Neural cell (in vitro differentiated cells): ENCODE data around the gene CPPED1.

Experiments
- EZH2 ChIP-seq: fragments of 200-600, 300-800 bp; shearing (Covaris generic), sonication (generic); IDR thresholded peaks from 2 replicates; pipeline ENCODE4 v1.6.1; 2014; ENCODE audit warnings: antibody characterized with exemption, low read length, borderline replicate concordance, mild to moderate bottlenecking; ENCODE audit not compliant: insufficient read depth, poor library complexity, severe bottlenecking
- TAF1 ChIP-seq: IDR thresholded peaks from 2 replicates; pipeline ENCODE4 v1.6.1; 2012; ENCODE audit warnings: low read depth
- TF ChIP-seq, protein P1 (sequence below): fragments of 450-650 bp; IDR thresholded peaks from 2 replicates; pipeline ENCODE4 v1.5.1; 2014; ENCODE audit warnings: antibody characterized with exemption, mild to moderate bottlenecking, moderate library complexity; ENCODE audit not compliant: poor library complexity, severe bottlenecking
- TF ChIP-seq, protein P2 (sequence below): IDR thresholded peaks from 2 replicates; pipeline ENCODE4 v1.6.1; 2012; ENCODE audit warnings: borderline replicate concordance

DNA sequence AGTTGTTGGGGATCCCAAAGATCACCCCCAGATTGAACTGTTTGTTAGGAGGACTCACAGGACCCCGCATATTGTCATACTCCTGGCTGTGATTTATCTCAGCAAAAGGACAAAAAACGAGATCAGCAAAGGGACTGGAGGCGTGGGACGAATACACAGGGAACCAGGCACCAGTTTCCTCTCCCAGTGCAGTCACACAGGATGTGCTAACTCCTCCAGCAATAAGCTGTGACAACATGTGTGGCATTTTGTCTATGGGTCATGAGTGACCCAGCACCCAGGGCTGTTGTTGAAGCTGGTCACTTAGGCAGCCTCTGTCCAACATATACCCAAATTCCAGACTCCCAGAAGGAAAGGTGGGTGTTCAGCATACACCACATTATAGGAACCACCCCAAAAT is 60.9 kb downstream of the CPPED1 start:
- TF ChIP-seq, protein P1, sequence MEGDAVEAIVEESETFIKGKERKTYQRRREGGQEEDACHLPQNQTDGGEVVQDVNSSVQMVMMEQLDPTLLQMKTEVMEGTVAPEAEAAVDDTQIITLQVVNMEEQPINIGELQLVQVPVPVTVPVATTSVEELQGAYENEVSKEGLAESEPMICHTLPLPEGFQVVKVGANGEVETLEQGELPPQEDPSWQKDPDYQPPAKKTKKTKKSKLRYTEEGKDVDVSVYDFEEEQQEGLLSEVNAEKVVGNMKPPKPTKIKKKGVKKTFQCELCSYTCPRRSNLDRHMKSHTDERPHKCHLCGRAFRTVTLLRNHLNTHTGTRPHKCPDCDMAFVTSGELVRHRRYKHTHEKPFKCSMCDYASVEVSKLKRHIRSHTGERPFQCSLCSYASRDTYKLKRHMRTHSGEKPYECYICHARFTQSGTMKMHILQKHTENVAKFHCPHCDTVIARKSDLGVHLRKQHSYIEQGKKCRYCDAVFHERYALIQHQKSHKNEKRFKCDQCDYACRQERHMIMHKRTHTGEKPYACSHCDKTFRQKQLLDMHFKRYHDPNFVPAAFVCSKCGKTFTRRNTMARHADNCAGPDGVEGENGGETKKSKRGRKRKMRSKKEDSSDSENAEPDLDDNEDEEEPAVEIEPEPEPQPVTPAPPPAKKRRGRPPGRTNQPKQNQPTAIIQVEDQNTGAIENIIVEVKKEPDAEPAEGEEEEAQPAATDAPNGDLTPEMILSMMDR: no peak
- TF ChIP-seq TAF1 (no peak), EZH2 (no peak)
- TF ChIP-seq, protein P2, sequence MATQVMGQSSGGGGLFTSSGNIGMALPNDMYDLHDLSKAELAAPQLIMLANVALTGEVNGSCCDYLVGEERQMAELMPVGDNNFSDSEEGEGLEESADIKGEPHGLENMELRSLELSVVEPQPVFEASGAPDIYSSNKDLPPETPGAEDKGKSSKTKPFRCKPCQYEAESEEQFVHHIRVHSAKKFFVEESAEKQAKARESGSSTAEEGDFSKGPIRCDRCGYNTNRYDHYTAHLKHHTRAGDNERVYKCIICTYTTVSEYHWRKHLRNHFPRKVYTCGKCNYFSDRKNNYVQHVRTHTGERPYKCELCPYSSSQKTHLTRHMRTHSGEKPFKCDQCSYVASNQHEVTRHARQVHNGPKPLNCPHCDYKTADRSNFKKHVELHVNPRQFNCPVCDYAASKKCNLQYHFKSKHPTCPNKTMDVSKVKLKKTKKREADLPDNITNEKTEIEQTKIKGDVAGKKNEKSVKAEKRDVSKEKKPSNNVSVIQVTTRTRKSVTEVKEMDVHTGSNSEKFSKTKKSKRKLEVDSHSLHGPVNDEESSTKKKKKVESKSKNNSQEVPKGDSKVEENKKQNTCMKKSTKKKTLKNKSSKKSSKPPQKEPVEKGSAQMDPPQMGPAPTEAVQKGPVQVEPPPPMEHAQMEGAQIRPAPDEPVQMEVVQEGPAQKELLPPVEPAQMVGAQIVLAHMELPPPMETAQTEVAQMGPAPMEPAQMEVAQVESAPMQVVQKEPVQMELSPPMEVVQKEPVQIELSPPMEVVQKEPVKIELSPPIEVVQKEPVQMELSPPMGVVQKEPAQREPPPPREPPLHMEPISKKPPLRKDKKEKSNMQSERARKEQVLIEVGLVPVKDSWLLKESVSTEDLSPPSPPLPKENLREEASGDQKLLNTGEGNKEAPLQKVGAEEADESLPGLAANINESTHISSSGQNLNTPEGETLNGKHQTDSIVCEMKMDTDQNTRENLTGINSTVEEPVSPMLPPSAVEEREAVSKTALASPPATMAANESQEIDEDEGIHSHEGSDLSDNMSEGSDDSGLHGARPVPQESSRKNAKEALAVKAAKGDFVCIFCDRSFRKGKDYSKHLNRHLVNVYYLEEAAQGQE: no peak
